HG03060 (cell line): Measurements from ENCODE around the gene ATP13A3.

Source experiments
- ATAC-seq: cut with Tn5 transposase; IDR thresholded peaks from one replicate; pipeline ENCODE4 v1.9.1; 2021; ENCODE audit warnings: low read depth, moderate number of reproducible peaks; ENCODE audit not compliant: unreplicated experiment

ATP13A3 gene

GRCh38 chr3:194397757-194398312 is 89.0 kb downstream of the ATP13A3 start:
- ATAC-seq = no peak

GRCh38 chr3:194396859-194397756 is 89.7 kb downstream of the ATP13A3 start:
- ATAC-seq = no peak

- no peak for ATAC-seq
These were observed 90.3 kb downstream of the ATP13A3 start for GRCh38 chr3:194396539-194396858.

- ATAC-seq = no peak
These were observed 90.8 kb downstream of the ATP13A3 start for GRCh38 chr3:194395778-194396538.

- ATAC-seq = no peak
These were observed 91.6 kb downstream of the ATP13A3 start for GRCh38 chr3:194395212-194395611.

- no peak for ATAC-seq
These were observed 94.2 kb downstream of the ATP13A3 start for GRCh38 chr3:194392576-194392975.

- ATAC-seq = no peak
These were observed 96.0 kb downstream of the ATP13A3 start for GRCh38 chr3:194390835-194391234.

- no peak for ATAC-seq
These were observed 97.5 kb downstream of the ATP13A3 start for GRCh38 chr3:194389269-194389668.

GRCh38 chr3:194387926-194388418 is 98.8 kb downstream of the ATP13A3 start:
- ATAC-seq = no peak

- ATAC-seq = no peak
These were observed 99.5 kb downstream of the ATP13A3 start for GRCh38 chr3:194387276-194387675.

GRCh38 chr3:194386648-194387047 is 100.2 kb downstream of the ATP13A3 start:
- no peak for ATAC-seq

GRCh38 chr3:194386066-194386465 is 100.7 kb downstream of the ATP13A3 start:
- no peak for ATAC-seq

- no peak for ATAC-seq
These were observed 102.2 kb downstream of the ATP13A3 start for GRCh38 chr3:194384569-194385001.

GRCh38 chr3:194384156-194384555 is 102.6 kb downstream of the ATP13A3 start:
- ATAC-seq = no peak

GRCh38 chr3:194383276-194383940 is 103.4 kb downstream of the ATP13A3 start:
- no peak for ATAC-seq

GRCh38 chr3:194382892-194383223 is 103.9 kb downstream of the ATP13A3 start:
- ATAC-seq = no peak

GRCh38 chr3:194382196-194382891 is 104.5 kb downstream of the ATP13A3 start:
- ATAC-seq = no peak

- no peak for ATAC-seq
These were observed 105.3 kb downstream of the ATP13A3 start for GRCh38 chr3:194381460-194381875.

GRCh38 chr3:194380326-194380725 is 106.5 kb downstream of the ATP13A3 start:
- no peak for ATAC-seq

GRCh38 chr3:194379651-194380050 is 107.2 kb downstream of the ATP13A3 start:
- ATAC-seq = no peak
